ENCODE measurements around the gene FAXC.
"Not testable (repeated sequence)": the region's sequence is repeated elsewhere in the genome, so short reads cannot be mapped to it uniquely, and the experiment has no call there.

GRCh38 chr6:99265447-99265846 is 84.0 kb downstream of the FAXC start:
- TF ChIP-seq POLR2A (IDR thresholded peaks at IDR 0.05), result not testable (repeated sequence)
- TF ChIP-seq, protein P1, sequence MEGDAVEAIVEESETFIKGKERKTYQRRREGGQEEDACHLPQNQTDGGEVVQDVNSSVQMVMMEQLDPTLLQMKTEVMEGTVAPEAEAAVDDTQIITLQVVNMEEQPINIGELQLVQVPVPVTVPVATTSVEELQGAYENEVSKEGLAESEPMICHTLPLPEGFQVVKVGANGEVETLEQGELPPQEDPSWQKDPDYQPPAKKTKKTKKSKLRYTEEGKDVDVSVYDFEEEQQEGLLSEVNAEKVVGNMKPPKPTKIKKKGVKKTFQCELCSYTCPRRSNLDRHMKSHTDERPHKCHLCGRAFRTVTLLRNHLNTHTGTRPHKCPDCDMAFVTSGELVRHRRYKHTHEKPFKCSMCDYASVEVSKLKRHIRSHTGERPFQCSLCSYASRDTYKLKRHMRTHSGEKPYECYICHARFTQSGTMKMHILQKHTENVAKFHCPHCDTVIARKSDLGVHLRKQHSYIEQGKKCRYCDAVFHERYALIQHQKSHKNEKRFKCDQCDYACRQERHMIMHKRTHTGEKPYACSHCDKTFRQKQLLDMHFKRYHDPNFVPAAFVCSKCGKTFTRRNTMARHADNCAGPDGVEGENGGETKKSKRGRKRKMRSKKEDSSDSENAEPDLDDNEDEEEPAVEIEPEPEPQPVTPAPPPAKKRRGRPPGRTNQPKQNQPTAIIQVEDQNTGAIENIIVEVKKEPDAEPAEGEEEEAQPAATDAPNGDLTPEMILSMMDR (IDR thresholded peaks at IDR 0.05 in 4 of 5, conservative IDR thresholded peaks at IDR 0.05 in 1 of 5), result not testable (repeated sequence)
